ENCODE results near the gene WDR88. TPM values are rescaled to one million over a fixed set of nuclear protein-coding genes. Genes with fewer than 3 reads are reported as not detected.

The WDR88 gene
- total and polyA plus RNA-seq, 12 donors: 0.13 to 0.37 TPM; not detected in 10

- peaks cover 7 to 46% (median 26%) of the 10 kb centered on the region in 9 donors for H3K4me1 ChIP-seq
- DNase-seq (no peak), ATAC-seq (no peak)
- 93% methylated on average over 10 of the region's 10 CpGs for WGBS, 2 donors
- no peaks in the 10 kb centered on the region for H3K36me3 ChIP-seq
- no peaks in the 10 kb centered on the region for H3K27me3 ChIP-seq
- H3K27ac ChIP-seq: peak overlapping the region in 3 of 10 donors; percentile 13 to 91 (median 88)
- no peaks in the 10 kb centered on the region for H3K9me3 ChIP-seq
- no peak for TF ChIP-seq CTCF (IDR thresholded peaks at IDR 0.05)
- H3K4me3 ChIP-seq: peak overlapping the region in 1 of 10 donors; percentile 84
- intact Hi-C loops (cut with DNase I): loop anchor here in 5 of 10 donors (5.0 kb wide), 3 partner anchors 33 to 203 kb away; partner anchors contain the start of genes CEBPG (in 1 of the 5), CEP89 (in 1 of the 5) and FAAP24 (in 1 of the 5)
Observed at GRCh38 chr19:33175156-33175782, 43.4 kb downstream of the WDR88 start.

- 13 to 14% methylated on average over 25 of the region's 25 CpGs for WGBS, 2 donors
- DNase-seq: no peak
- Histone ChIP-seq H3K36me3 (no peaks in the 10 kb centered on the region), H3K4me1 (peaks cover 7 to 46% (median 26%) of the 10 kb centered on the region in 9 donors), H3K4me3 (peak overlapping the region; percentile 46 to 90 (median 79)), H3K27ac (peak overlapping the region; percentile 79 to 97 (median 94)), H3K9me3 (no peaks in the 10 kb centered on the region), H3K27me3 (no peaks in the 10 kb centered on the region)
- ATAC-seq: peak in 6 of 8 donors; percentile 1 to 32 (median 2)
- TF ChIP-seq CTCF (IDR thresholded peaks at IDR 0.05): peak in 1 of 9 donors; percentile 12
- intact Hi-C loops (cut with DNase I): loop anchor here in 5 of 10 donors (2.0 to 5.0 kb wide), 4 partner anchors 31 to 204 kb away; partner anchors contain the start of genes CEBPG (in 1 of the 5), CEP89 (in 1 of the 5) and FAAP24 (in 1 of the 5)
Observed at GRCh38 chr19:33175886-33176669, 44.2 kb downstream of the WDR88 start.

DNA sequence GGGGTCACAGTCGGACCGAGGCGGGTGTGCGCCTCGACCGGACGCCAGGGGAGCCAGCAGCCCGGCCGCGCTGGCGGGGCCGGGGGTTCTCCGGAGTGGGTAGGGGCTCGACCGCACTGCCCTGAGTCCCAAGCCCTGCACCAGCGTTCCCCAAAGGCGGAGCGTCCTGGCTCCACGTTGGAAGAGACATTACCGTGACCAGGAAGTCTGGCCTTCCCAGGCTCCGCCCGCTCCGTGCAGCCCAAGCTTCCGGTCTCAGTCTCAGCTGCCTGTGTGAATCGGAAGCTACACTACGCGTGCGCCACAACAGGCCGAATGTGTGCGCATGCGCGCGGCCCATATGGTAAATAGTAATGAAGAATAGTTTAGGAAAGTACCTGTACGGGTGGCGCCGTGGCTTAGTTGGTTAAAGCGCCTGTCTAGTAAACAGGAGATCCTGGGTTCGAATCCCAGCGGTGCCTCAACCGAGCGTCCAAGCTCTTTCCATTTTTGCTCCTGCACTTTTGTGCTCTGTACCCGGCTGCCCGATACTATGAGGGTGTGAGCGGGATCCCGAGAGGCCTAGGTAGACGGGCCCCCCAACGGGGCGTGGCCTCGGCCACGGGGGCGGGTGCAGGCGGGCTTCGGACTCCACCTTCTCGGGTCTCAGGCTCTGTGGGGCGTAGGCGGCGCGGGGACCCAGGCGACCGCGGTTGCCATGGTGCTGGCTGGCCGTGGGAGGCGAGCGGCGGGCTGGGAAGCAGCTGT, 44.9 kb downstream of the WDR88 start:
- Histone ChIP-seq H3K4me1 (peaks cover 7 to 46% (median 26%) of the 10 kb centered on the region in 9 donors), H3K36me3 (no peaks in the 10 kb centered on the region), H3K27me3 (no peaks in the 10 kb centered on the region), H3K4me3 (peak overlapping the region; percentile 46 to 90 (median 79)), H3K27ac (peak overlapping the region; percentile 79 to 97 (median 94)), H3K9me3 (no peaks in the 10 kb centered on the region)
- peak in 5 of 9 donors; percentile 17 to 41 (median 33) for TF ChIP-seq CTCF (IDR thresholded peaks at IDR 0.05)
- DNase-seq: peak; percentile 94 to 97
- WGBS, 2 donors: 0 to 1% methylated on average over 64 to 65 of the region's 65 CpGs
- peak; percentile 94 to 98 (median 96) for ATAC-seq
- intact Hi-C loops (cut with DNase I): loop anchor here in 5 of 10 donors (2.0 to 5.0 kb wide), 4 partner anchors 32 to 205 kb away; partner anchors contain the start of genes CEBPG (in 1 of the 5), CEP89 (in 1 of the 5) and FAAP24 (in 1 of the 5)

Data from heart right ventricle (tissue), 16 donors.